Measurements from ENCODE around the gene CAMK1D.

The CAMK1D gene

GRCh38 chr10:12566161-12567115 is 217.1 kb downstream of the CAMK1D start:
- no peak for DNase-seq

DNA sequence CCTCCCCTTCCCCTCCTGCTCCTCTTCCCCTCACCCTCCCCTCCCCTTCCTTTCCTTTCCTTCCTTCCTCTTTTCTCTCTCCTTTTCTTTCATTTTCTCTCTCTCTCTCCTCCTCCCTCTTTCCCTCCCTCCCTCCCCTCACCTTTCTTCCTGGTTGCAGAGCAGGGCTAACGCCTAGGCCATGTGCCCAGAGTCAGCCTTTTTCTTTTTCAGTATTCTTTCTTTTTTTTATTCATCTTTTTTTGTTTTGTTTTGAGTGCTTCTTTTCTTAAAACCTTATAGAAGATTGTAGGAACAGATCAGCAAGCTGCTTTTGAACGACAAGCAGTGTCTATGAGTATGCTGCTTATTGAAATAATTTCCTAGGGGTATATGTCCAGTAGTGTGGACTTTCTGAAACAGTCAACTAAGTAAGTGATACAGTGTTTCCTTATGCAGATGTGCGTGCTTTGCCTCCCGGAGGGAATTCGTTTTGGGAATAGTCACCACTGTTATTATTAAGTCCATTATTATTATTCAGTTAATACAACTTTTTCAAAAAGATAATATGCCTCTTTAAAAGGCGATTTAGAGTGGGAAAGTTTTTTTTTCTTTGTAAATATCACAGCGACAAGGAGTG is 219.2 kb downstream of the CAMK1D start:
- no peak for DNase-seq

DNA sequence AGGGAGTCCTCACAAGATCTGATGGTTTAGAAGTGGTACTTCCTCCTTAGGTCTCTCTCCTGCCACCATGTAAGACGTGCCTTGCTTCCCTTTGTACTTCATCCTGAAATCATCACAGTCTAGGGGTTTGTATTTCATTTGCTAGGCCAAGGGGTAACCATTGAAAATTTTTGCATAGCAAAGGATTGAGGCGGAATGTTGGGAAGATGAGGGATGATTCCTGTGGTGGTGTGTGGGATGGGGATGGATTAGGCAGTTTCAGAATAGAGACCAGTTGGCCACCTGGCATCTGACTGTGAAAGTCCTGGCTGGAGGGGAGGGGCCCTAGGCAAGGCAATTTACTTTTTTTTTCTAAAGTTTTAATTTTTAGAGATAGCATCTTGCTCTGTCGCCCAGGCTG is 222.9 kb downstream of the CAMK1D start:
- DNase-seq: no peak

- DNase-seq: no peak
These were observed 228.3 kb downstream of the CAMK1D start for GRCh38 chr10:12577610-12578009.

DNA sequence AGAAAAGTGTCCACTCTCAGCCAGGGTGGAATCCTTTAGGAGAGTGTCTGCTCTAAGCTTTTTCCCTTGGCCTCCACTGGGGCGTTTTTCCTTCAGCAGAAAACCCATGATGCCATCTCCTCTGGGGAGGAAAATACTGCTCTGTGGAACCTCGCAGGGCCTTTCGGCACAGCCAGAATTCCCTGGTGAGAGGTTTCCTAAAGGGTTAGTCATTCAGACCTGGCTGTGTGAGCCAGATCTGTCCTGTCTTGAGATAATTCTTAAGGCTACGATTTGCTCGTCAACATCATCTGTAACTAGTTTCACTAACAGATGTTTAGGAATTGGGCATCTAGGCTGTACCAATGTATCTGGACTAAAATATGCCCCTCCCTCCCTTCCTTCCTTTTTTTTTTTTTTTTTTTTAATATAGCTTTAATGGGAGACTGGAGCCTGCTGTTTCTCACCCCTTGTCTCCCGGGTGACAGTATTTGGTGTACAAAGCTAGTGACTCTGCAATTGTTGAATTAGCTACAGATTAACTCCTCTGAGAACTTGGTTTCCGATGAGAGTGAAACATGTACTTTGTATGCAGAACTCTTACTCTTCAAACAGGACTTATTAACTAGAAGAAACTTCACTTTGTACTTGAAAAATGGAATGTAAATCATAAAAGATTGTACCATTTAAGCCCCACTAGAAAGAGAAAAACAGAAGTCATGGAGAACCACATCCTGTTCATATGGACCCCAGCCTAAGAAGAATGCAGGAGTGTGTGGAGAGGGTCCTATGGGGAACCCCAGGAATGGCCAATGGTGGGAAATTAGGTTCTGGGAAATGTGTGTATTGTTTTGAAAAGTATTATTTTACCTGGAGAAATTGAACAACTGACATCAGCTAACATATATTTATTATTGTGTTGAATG is 230.9 kb downstream of the CAMK1D start:
- DNase-seq: peak; percentile 3

GRCh38 chr10:12583891-12584595 is 234.7 kb downstream of the CAMK1D start:
- DNase-seq: no peak

GRCh38 chr10:12586741-12587140 is 237.4 kb downstream of the CAMK1D start:
- no peak for DNase-seq

- peak; percentile 86 for DNase-seq
These were observed 238.1 kb downstream of the CAMK1D start for GRCh38 chr10:12587451-12587888.

GRCh38 chr10:12588091-12588860 is 238.9 kb downstream of the CAMK1D start:
- DNase-seq: peak; percentile 85

GRCh38 chr10:12589291-12589690 is 239.9 kb downstream of the CAMK1D start:
- peak; percentile 82 for DNase-seq

DNA sequence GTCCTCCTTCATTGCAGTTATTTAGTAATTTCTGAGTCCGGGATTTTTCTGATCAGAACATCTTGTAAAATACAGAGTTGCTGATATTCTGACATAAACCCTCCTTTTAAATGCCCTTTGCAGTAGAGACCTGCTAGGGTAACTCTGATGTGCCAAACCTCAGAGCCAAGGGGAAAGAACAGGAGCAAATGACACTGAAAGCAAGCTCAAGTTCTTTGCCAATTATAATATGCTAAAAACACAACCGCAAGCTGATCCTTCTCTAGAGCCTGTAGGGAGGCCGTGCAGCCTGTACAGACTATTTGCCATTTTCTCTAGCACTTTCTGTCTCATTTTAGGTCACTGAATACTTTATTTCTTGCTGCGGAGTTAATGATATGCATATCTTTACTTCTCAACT is 240.4 kb downstream of the CAMK1D start:
- DNase-seq: peak; percentile 37

DNA sequence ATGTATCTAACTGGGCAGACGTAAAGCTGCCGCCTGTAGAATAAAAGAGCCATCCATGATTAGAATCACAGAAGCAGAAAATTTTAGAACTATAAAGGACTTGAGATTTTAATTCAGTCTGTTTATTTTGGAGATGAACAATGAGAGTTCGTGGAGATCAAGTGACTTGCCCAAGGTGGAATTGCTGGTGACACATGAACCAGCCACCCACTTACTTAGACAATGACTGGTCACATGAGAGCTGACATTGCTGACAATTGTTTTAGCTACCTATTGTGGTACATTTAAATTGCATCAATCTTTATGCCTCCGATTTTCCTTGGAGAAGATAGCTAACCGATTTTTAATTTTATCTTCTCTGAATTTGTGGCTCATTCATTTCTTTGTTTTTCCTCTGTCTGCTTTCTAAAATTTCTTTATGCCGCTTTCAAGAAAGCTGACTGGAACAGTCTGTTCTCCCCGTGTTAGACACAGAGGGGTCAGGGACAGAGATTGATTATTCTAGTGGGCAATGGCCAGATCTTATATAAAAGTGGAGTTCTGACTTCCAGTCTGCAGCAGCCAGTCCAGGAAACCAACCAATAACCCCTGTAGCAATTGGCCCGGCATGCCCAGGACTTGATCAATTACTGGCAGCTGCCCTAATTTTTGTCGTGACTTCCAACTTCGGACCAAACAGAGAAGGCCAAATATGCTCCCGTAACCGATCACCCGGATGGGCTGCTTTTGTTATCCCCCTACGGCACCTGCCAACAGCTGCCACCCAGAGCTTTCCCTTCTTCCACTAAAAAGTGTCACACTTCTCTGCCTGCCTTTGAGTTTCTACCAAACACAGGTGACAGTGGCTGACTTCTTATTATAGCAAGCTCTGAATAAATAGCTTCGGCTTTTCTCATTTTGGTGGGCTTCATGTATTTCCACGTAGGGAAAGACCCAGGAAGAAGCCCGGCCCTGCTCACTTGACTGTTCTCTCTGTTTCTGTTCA is 241.6 kb downstream of the CAMK1D start:
- DNase-seq: peak; percentile 60

DNA sequence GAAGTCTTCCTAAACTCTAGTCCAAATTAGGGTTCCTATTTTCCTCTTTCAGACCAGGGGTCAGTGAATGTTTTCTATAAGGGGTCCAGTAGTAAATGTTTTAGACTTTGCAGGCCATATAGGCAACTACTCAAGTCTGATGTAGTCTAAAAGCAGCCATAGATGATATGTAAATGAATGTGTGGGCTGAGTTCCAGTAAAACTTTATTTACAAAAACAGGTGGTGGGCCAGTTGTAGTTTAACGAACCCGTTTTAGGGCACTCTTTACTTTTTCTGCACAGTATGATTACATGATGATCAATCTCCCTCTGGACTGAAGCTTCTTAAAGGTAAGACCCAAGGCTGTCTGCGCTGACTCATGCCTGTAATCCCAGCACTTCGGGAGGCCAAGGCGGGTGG is 243.6 kb downstream of the CAMK1D start:
- DNase-seq: no peak

DNA sequence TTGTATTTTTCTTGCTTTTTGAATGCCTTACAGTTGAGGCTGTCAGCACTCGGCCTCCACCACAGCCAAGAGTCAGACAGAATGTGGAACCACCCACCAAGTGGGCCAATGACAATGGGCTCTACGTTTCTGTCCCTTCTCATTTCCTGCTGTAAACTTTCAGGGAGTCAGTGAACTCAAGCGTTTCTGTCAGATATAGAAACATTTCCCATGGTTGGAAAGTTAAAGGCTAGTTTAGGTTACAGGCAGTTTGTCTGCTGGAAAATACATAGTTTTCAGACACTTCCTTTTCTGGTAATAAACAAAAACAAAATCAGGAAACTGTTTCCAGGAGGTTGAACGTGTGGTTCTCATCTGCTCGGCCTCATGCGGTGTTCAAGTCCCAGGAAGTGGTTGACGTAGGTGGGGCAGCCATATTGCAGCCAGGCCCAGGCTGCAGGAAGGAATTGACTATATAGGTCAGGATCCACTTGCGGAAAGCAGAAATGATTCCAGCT is 245.1 kb downstream of the CAMK1D start:
- no peak for DNase-seq

GRCh38 chr10:12595936-12596576 is 246.7 kb downstream of the CAMK1D start:
- no peak for DNase-seq

- DNase-seq: no peak
These were observed 247.8 kb downstream of the CAMK1D start for GRCh38 chr10:12597176-12597575.

GRCh38 chr10:12597788-12598765 is 248.7 kb downstream of the CAMK1D start:
- no peak for DNase-seq

DNA sequence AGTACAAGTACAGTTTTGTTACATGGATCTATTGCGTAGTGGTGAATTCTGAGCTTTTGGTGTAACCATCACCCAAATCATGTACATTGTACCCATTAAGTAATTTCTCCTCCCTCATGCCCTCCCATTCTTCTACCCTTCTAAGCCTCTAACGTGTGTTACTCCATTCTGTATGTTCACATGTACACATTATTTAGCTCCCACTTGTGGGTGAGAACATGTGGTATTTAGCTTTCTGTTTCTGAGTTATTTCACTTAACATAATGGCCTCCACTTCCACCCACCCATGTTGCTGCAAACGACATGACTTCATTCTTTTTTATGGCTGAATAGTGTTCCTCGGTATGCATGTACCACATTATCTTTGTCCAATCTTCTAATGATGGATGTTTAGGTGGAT is 251.3 kb downstream of the CAMK1D start:
- no peak for DNase-seq
